Astrocyte of the hippocampus (primary cell): Measurements from ENCODE around the gene GATA5.

ENCODE experiments used
- DNase-seq: peaks from one replicate; pipeline ENCODE4 v3.0.0; 2011; ENCODE audit warnings: low read depth, low spot score

GATA5 gene

GRCh38 chr20:62416651-62417637 lies 58.9 kb downstream of the GATA5 start:
- no peak for DNase-seq

DNA sequence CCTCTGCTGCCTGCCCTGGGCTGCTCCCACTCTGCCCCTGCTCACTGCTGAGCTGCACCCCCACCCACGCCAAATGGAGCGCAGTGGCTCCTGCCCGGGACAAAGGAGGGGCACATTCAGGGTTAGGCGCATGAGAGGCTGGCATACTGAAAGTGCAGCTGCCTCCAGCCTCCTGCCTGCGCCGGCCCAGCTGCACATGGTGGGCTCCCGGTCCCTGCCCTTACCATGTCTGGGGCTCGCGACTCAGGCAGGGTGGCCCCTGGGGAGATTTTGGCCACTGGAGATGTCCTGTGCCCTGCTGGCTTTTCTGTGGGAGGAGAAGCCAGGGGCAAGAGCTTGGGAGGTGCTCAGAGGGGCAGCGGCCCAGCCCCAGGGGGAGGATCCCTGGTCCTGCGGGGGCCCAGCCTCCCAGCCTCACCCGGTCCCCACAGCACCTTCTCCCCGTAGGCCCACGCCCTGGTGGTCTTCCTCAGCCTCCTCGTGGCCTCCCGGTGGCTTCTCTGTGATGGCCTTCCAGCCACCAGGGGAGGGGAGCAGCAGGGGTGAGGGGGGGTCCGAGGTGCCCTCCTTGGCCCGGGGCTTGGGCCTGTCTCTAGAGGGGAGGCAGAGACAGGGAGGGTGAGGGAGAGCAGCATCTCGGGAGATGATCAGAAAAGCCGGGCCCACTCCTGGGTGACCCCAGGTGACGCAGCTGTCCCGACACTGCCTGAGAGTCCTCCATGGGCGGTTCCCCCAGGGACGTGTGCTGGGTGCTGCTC lies 60.3 kb downstream of the GATA5 start:
- DNase-seq, result no peak

GRCh38 chr20:62413896-62414481 lies 61.8 kb downstream of the GATA5 start:
- DNase-seq, result peak; percentile 14
